ENCODE measurements around the gene PHOSPHO1.

PHOSPHO1 gene

GRCh38 chr17:49225554-49226236, 4.9 kb downstream of the PHOSPHO1 start:
- H3K9me3 ChIP-seq (replicated peaks; ENCODE audit: insufficient read depth, low read length): no peaks in the 10 kb centered on the region
- peaks cover 86% of the 10 kb centered on the region for H3K27me3 ChIP-seq (replicated peaks; ENCODE audit: insufficient read depth, low read length)
- no peak overlapping the region for H3K4me3 ChIP-seq (ENCODE audit: low read length)
- H3K27ac ChIP-seq (ENCODE audit: low read length): no peak overlapping the region
- H3K4me1 ChIP-seq (ENCODE audit: low read length): peaks cover 4% of the 10 kb centered on the region; the same call in 1 of the 2 replicates
- no peaks in the 10 kb centered on the region for H3K36me3 ChIP-seq (replicated peaks; ENCODE audit: insufficient read depth, low read length)
- TF ChIP-seq EZH2 (optimal IDR thresholded peaks at IDR 0.05; ENCODE audit: low read depth, low read length) (no peak), EZH2phosphoT487 (IDR thresholded peaks at IDR 0.05; ENCODE audit: low read length) (no peak)
- TF ChIP-seq, protein P1, sequence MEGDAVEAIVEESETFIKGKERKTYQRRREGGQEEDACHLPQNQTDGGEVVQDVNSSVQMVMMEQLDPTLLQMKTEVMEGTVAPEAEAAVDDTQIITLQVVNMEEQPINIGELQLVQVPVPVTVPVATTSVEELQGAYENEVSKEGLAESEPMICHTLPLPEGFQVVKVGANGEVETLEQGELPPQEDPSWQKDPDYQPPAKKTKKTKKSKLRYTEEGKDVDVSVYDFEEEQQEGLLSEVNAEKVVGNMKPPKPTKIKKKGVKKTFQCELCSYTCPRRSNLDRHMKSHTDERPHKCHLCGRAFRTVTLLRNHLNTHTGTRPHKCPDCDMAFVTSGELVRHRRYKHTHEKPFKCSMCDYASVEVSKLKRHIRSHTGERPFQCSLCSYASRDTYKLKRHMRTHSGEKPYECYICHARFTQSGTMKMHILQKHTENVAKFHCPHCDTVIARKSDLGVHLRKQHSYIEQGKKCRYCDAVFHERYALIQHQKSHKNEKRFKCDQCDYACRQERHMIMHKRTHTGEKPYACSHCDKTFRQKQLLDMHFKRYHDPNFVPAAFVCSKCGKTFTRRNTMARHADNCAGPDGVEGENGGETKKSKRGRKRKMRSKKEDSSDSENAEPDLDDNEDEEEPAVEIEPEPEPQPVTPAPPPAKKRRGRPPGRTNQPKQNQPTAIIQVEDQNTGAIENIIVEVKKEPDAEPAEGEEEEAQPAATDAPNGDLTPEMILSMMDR (IDR thresholded peaks at IDR 0.05; ENCODE audit: low read length): no peak
- DNase-seq: no peak
- H3K79me2 ChIP-seq (ENCODE audit: low read length): no peaks in the 10 kb centered on the region
- no peaks in the 10 kb centered on the region for H3F3A ChIP-seq (ENCODE audit: insufficient read depth, low read length)
- no peak overlapping the region for H3K9ac ChIP-seq (ENCODE audit: low read length)
- no peak overlapping the region for H2AFZ ChIP-seq (ENCODE audit: low read length)
- no peaks in the 10 kb centered on the region for H4K20me1 ChIP-seq (ENCODE audit: insufficient read depth, low read length)
- H3K4me2 ChIP-seq (ENCODE audit: low read depth, low read length): no peak overlapping the region
- H3K9me2 ChIP-seq (replicated peaks; ENCODE audit: insufficient read depth, low read length): no peaks in the 10 kb centered on the region

DNA sequence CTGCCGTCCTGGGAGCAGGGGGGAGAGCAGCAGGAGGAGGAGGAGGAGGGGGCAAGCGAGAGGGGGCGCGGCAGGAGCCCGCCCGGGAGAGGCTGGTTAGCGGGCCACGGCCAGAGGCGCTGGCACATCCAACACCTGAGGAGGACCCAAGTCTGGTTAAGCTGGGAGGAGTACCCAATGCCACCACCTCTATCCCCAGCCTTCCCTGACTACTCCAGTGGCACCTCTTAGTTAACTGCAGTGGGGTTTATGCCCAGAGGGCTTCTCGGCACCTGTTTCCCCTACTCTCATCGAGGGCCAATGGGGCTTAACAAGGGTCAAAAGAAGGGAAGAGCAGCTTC, 5.6 kb downstream of the PHOSPHO1 start:
- Histone ChIP-seq H3K4me3 (ENCODE audit: low read length) (no peak overlapping the region), H2AFZ (ENCODE audit: low read length) (no peak overlapping the region), H3K79me2 (ENCODE audit: low read length) (no peaks in the 10 kb centered on the region), H3K4me2 (ENCODE audit: low read depth, low read length) (no peak overlapping the region), H3K27me3 (replicated peaks; ENCODE audit: insufficient read depth, low read length) (peaks cover 82% of the 10 kb centered on the region), H4K20me1 (ENCODE audit: insufficient read depth, low read length) (no peaks in the 10 kb centered on the region), H3K9me2 (replicated peaks; ENCODE audit: insufficient read depth, low read length) (no peaks in the 10 kb centered on the region), H3K4me1 (ENCODE audit: low read length) (peaks cover under 1% of the 10 kb centered on the region; the same call in 1 of the 2 replicates), H3K36me3 (replicated peaks; ENCODE audit: insufficient read depth, low read length) (no peaks in the 10 kb centered on the region), H3K27ac (ENCODE audit: low read length) (no peak overlapping the region), H3K9me3 (replicated peaks; ENCODE audit: insufficient read depth, low read length) (no peaks in the 10 kb centered on the region), H3K9ac (ENCODE audit: low read length) (no peak overlapping the region), H3F3A (ENCODE audit: insufficient read depth, low read length) (no peaks in the 10 kb centered on the region)
- no peak for DNase-seq
- TF ChIP-seq, protein P1 (IDR thresholded peaks at IDR 0.05; ENCODE audit: low read length): no peak
- TF ChIP-seq EZH2phosphoT487 (IDR thresholded peaks at IDR 0.05; ENCODE audit: low read length) (no peak), EZH2 (optimal IDR thresholded peaks at IDR 0.05; ENCODE audit: low read depth, low read length) (no peak)

GRCh38 chr17:49224198-49224996, 6.2 kb downstream of the PHOSPHO1 start:
- H3K9ac ChIP-seq (ENCODE audit: low read length): no peak overlapping the region
- H3K27me3 ChIP-seq (replicated peaks; ENCODE audit: insufficient read depth, low read length): peaks cover 76% of the 10 kb centered on the region
- H3K4me2 ChIP-seq (ENCODE audit: low read depth, low read length): peak overlapping the region; percentile 96
- no peak overlapping the region for H3K27ac ChIP-seq (ENCODE audit: low read length)
- no peaks in the 10 kb centered on the region for H3F3A ChIP-seq (ENCODE audit: insufficient read depth, low read length)
- H3K9me3 ChIP-seq (replicated peaks; ENCODE audit: insufficient read depth, low read length): no peaks in the 10 kb centered on the region
- H3K4me3 ChIP-seq (ENCODE audit: low read length): peak overlapping the region; percentile 64
- H2AFZ ChIP-seq (ENCODE audit: low read length): peak overlapping the region; percentile 59
- no peaks in the 10 kb centered on the region for H3K79me2 ChIP-seq (ENCODE audit: low read length)
- peak; percentile 9 for DNase-seq
- H3K9me2 ChIP-seq (replicated peaks; ENCODE audit: insufficient read depth, low read length): no peaks in the 10 kb centered on the region
- no peaks in the 10 kb centered on the region for H4K20me1 ChIP-seq (ENCODE audit: insufficient read depth, low read length)
- H3K36me3 ChIP-seq (replicated peaks; ENCODE audit: insufficient read depth, low read length): no peaks in the 10 kb centered on the region
- TF ChIP-seq, protein P1 (IDR thresholded peaks at IDR 0.05; ENCODE audit: low read length): no peak
- TF ChIP-seq EZH2 (optimal IDR thresholded peaks at IDR 0.05; ENCODE audit: low read depth, low read length): no peak
- no peak for TF ChIP-seq EZH2phosphoT487 (IDR thresholded peaks at IDR 0.05; ENCODE audit: low read length)
- no peaks in the 10 kb centered on the region; the same call in 1 of the 2 replicates for H3K4me1 ChIP-seq (ENCODE audit: low read length)
